GM20431 (cell line): ENCODE data around the gene MOV10.
"Not testable (repeated sequence)": the region's sequence is repeated elsewhere in the genome, so short reads cannot be mapped to it uniquely, and the experiment has no call there.

Experiments
- in situ Hi-C: fragments of 300-500 bp; cut with MseI, MboI; formaldehyde crosslinking; loops from one replicate; pipeline ENCODE4 v1.15.0; 2020; ENCODE audit warnings: low sequenced_read_pairs; ENCODE audit not compliant: unreplicated experiment

The MOV10 gene

DNA sequence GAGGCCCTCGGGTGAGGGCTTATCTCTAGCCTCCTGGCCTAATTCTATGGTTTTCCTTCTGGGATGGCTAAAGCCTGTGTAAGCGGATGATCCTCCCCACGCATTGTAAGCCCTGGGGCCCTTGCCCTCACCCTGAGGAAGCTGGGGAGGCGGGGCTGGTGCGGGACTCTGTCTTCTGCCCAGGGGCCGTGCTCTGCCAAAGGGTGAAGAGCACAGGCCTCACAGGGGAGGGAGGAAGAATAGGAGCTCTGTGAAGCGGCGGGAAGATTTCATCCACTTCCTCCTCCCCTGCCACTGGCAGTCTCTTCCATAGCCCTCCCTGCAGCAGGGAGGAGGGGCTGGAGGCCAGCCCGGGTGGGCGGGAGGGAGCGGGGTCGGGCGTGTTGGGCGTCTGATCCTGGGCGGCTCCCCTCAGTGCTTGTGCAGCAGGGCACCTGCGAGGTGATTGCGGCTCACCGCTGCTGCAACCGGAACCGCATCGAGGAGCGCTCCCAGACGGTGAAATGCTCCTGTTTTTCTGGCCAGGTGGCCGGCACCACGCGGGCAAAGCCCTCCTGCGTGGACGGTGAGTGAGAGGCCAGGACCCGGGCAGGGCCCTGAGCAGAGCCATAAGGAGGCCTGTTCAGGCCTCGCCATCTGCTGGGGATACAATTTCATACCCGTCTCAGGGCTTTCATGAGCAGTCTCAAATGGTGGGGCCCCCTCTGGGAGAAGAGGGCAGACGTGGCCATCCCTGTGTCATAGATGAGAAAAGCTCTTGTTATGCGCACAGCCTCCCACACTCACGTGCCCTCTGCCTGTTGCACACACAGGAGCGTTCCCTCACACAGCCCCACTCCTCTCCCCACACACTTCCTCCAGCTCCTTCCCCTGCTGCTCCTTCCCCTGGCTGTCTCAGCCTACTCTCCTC is 48.4 kb downstream of the MOV10 start:
- in situ Hi-C loops: loop anchor here (5.0 to 25.0 kb wide), 4 partner anchors 84 to 336 kb away; partner anchors contain the start of genes CTTNBP2NL and WNT2B

DNA sequence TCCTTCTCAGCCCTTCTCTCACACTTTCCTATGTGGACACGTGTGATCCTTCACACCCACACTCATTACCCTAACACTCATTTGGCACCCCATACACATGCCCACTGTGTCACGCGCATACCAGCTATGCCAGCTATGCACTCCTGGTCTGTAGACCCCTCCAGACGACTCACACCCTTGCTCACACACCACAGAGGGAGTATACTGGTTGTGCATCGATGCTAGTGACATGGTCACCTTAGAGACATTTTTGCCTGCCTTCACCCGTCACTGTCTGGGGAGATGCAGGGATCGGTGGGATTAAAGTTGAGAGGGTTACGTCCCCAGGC is 49.0 kb downstream of the MOV10 start:
- in situ Hi-C loops: loop anchor here (5.0 to 25.0 kb wide), 4 partner anchors 84 to 336 kb away; partner anchors contain the start of genes CTTNBP2NL and WNT2B

DNA sequence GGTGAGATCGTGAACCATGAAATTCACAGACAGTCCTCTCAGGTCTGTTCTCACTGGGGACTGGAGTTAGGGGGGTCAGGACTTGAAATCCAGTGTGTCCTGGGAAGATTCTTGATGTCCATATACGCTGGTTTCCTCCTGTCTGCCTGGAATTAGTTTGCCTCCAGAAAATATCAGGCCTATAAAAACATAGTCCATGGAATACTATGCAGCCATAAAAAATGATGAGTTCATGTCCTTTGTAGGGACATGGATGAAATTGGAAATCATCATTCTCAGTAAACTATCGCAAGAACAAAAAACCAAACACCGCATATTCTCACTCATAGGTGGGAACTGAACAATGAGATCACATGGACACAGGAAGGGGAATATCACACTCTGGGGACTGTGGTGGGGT is 49.8 kb downstream of the MOV10 start:
- in situ Hi-C loops: loop anchor here (5.0 to 25.0 kb wide), 4 partner anchors 83 to 337 kb away; partner anchors contain the start of genes CTTNBP2NL and WNT2B

DNA sequence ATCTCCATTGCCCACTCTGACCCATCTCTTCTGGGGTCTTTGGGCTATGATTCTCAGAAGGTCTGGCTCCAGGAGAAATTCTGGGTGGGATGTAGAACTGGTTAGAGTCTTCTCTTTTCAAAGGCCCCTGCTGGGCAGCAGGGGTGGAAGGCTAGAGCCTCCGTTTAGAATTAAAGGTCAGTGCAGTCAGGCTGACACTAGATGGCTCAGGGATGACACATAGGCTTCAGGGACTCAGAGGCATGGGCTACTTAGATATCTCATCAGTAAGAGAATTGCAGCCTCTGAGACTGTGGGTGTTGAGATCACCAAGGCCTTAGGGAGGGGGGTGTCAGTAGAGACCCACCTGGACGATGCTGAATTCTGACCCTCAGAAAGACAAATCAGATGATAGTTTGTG is 53.3 kb downstream of the MOV10 start:
- in situ Hi-C loops: no loop called here

DNA sequence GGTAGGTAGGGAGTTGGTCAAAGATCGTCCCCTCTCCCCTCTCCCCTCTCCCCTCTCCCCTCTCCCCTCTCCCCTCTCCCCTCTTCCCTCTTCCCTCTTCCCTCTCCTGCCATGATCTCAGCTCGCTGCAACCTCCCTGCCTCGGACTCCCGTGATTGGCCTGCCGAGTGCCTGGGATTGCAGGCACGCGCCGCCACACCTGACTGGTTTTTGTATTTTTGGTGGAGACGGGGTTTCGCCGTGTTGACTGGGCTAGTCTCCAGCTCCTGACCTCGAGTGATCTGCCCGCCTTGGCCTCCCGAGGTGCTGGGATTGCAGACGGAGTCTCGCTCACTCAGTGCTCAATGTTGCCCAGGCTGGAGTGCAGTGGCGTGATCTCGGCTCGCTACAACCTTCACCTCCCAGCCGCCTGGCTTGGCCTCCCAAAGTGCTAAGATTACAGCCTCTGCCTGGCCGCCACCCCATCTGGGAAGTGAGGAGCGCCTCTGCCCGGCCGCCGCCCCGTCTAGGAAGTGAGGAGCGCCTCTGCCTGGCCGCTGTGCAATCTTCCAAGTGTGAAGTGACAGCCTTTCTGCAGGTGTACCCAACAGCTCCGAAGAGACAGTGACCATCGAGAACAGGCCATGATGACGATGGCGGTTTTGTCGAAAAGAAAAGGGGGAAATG is 54.0 kb downstream of the MOV10 start:
- in situ Hi-C loops: not testable (repeated sequence)

DNA sequence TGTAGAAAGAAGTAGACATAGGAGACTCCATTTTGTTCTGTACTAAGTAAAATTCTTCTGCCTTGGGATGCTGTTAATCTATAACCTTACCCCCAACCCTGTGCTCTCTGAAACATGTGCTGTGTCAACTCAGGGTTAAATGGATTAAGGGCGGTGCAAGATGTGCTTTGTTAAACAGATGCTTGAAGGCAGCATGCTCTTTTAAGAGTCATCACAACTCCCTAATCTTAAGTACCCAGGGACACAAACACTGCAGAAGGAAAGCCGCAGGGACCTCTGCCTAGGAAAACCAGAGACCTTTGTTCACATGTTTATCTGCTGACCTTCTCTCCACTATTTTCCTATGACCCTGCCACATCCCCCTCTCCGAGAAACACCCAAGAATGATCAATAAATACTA is 54.6 kb downstream of the MOV10 start:
- in situ Hi-C loops: not testable (repeated sequence)

DNA sequence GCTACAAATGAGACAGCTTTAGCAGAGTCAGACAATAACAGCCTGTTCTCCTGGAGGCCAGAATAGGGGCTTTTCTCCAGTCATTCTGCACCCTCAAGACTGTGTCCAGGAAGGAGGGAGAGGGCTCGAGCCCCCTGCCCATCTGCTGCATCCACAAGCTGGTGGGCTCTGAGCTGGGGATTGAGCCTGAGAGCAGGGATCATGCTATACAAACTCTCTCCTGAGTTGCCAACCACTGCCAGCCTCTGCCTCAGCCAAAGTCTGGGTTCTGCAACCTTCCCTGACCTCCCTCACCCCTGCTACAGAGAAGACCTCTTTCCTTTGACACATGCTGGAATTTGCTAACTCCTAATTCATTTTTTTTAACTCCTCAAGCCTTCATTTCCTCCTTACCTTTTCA is 55.5 kb downstream of the MOV10 start:
- in situ Hi-C loops: no loop called here

DNA sequence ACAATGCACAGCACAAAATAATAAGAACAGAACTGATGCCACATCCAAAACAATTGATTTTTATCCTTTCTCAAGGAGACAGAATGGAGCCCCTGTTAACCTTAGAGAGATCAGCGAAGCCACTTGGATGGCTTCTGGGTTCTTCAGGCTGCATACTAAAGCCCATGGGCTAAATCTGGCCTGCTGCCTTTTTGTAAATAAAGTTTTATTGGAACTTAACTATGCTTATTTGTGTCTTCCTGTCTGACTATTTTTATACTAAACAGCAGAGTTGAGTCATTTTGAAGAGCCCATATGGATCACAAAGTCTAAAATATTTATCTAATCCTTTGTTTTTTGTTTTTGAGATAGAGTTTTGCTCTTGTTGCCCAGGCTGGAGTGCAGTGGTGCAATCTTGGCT is 57.0 kb downstream of the MOV10 start:
- in situ Hi-C loops: no loop called here

DNA sequence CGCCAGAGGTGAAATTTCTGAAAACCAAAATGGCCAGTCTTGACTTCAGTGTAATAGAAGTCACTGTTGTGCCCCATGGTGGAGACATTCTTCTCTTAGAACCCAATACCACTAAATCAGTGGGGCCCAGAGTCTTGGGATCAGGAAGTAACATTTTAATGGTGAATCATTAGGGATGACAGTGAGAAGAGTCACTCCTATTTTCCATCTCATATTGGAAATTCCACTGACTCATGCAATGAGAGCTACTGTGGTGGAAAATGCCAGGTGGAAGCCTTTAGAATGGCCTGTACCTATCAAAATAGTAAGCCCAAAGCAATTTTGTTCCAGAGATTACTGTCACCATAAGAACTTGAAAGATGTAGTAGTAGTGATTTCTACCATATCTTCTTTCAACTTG is 61.3 kb downstream of the MOV10 start:
- in situ Hi-C loops: no loop called here

DNA sequence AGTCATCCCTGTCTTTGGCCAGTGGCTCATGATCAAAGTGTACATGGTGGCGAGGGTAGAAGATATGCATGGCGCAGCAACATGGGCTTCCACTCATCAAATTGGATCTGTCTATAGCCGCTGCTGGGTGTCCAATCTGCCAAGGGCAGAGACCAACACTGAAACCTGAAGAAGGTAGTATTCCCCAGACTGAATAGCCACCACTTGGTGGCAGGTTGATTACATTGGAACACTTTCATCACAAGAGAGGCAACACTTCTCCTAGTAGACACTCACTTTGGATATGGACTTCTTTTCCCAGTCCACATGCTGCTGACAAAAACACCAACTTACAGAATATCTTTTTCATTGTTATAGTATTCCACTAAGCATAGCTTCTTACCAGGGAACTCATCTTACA is 63.1 kb downstream of the MOV10 start:
- in situ Hi-C loops: no loop called here

DNA sequence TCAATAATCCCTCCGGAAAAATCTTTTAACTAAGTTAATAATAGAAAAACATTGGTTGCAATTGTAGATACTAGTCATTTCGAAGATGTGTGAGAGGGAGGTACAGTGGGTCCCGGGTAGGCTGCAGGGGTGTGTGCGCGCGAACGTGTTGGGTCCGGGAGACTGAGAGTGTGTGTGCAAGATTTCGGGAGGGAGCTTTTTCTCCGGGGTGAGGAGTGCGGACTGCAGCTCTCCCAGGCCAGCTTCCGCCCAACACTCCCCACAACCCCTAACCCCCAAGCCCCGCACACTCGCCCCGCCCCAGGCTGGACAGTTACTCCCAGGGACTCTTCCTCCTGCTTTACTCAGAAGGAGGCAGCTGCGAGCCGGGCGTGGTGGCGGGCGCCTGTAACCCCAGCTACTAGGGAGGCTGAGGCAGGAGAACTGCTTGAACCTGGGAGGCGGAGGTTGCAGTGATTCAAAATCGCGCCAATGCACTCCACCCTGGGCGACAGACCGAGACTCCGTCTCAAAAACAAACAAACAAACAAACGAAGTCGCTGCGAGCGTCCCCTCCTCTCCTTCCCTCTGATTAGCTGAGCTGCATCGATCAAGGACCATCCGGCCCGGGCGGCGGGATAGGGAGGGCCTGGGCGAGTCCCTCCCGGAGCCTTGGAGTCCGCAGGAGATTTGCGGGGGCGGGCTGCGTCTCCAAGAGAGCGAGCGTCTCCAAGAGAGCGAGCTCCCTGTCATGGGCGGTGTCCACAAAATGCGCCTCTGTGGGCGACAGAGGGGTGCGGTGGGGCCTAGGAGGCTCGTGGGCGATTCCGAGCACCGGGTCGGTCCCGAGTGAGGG is 68.9 kb downstream of the MOV10 start:
- in situ Hi-C loops: no loop called here

DNA sequence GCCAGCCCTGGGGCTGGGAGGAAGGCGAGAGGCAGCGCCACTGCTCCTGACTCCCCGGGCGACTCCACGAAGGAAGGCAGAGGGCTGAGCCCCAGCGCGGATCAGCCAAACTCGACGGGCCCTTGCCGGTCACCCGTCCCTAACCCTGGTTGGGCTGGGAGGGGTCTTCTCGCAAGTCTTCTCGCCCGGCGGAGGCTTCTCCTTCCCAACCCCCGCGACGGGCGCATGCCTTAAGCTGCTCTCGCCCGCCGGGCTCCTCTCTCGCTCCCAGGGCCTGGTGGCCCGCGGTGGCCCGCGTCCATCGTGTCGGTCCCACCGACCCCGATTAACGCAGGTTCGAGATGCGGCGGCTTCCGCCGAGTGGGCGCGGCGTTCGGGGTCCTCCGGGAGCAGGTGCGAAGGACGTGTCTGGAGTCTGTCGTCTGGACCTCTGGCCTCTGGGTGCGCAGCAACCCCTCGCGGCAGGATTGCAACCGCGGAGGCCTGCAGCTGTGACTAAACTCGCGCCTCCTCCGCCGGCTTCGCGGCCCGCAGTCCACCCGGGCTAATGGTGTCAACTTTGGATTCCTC is 69.6 kb downstream of the MOV10 start:
- in situ Hi-C loops: no loop called here

DNA sequence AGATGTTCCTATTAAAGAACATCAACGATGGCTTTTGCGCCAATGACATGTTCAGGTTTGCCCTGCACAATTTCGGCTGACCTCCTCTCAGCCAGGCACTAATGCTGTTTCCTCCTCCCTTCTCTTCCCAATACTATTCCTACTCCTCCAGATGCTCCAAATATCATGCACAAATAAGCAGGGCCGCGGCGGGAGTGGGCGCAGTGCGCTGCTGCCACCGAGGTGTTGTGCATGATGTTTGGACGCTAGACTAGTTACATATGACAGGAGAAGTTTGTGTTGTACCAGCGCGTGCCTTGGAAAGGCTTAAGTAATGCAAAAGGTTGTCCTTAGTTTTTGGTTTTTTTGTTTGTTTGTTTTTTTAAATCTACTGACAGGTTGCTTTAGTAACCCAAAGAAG is 73.9 kb downstream of the MOV10 start:
- in situ Hi-C loops: no loop called here
